Motor neuron (in vitro differentiated cells): ENCODE data around the gene CGA. TPM values are rescaled to one million over a fixed set of nuclear protein-coding genes. Genes with fewer than 3 reads are reported as not detected.
A peak's percentile ranks its signal among the peaks of the same experiment; 100 is the strongest.

ENCODE experiments used
- ATAC-seq, 8 experiments: fragments of 200-7000 bp; cut with Tn5 transposase; replicated peaks in 6 of 8; 2 replicates each; pipeline ENCODE4 v1.8.0; 2021; ENCODE audit warnings: mild to moderate bottlenecking in 8 of 8, moderate library complexity in 8 of 8
- H3K27ac ChIP-seq, 2 donors: fragments of 250-450 bp; sonication (Bioruptor Pico); 2 replicates each; pipeline ENCODE4 v1.9.0; 2021; ENCODE audit warnings: antibody characterized with exemption in 2 of 2, mild to moderate bottlenecking in 2 of 2, moderate library complexity in 1 of 2
- H3K4me1 ChIP-seq, 2 donors: fragments of 250-450 bp; sonication (Bioruptor Pico); replicated peaks in 1 of 2; 2 replicates each; pipeline ENCODE4 v1.6.1; 2021; ENCODE audit warnings: antibody characterized with exemption in 2 of 2, mild to moderate bottlenecking in 2 of 2, moderate library complexity in 1 of 2
- H3K4me3 ChIP-seq, 5 donors: fragments of 250-450 bp; sonication (Bioruptor Pico); 2 replicates each; pipeline ENCODE4 v1.9.0; 2021; ENCODE audit warnings: antibody characterized with exemption in 5 of 5, mild to moderate bottlenecking in 5 of 5, moderate library complexity in 4 of 5
- WGBS, 10 experiments: fragments of 450-650 bp; shearing (Covaris generic); methylation state at CpG; one replicate each; pipeline ENCODE4 v1.0.0; 2022; 5-methylcytosine and 5-hydroxymethylcytosine counted together
- in situ Hi-C, 9 experiments: fragments of 400-800 bp; cut with MboI; loops; one replicate each; pipeline ENCODE4 v1.15.0; 2021; ENCODE audit warnings: low sequenced_read_pairs in 9 of 9, low pct_unique_long_range_greater_than_20kb in 2 of 9; ENCODE audit not compliant: unreplicated experiment in 9 of 9
- total RNA-seq, 8 experiments: library from RNA; unstranded; fragments of 300-600 nt; gene quantifications; 2 replicates each; pipeline versions ENCODE4 v1.2.3 to v1.2.4, GENCODE V29; 2022

Gene CGA
- total RNA-seq, 8 experiments from 2014 or later = 0.33 to 1.00 (median 0.60) TPM; not detected in 4

GRCh38 chr6:87078983-87079616, 15.8 kb downstream of the CGA start:
- Histone ChIP-seq H3K27ac (no peak overlapping the region), H3K4me3 (no peak overlapping the region), H3K4me1 (peaks cover 0 to 2% of the 10 kb centered on the region in 2 donors)
- 20 to 89% (median 60%) methylated on average over 1 to 7 of the region's 8 CpGs; no CpG with 5 or more reads in 2 of the 10 experiments for WGBS, 10 experiments
- in situ Hi-C loops = no loop called here
- ATAC-seq = peak in 7 of 8 experiments; percentile 28 to 95 (median 63)

- no peak for ATAC-seq
- WGBS, 10 experiments = 69 to 100% (median 83%) methylated on average over 1 to 2 of the region's 2 CpGs; no CpG with 5 or more reads in 7 of the 10 experiments
- in situ Hi-C loops = no loop called here
- Histone ChIP-seq H3K27ac (no peak overlapping the region), H3K4me1 (peaks cover 0 to 5% of the 10 kb centered on the region in 2 donors), H3K4me3 (no peak overlapping the region)
Measured at GRCh38 chr6:87075168-87075567, 19.7 kb downstream of the CGA start.

GRCh38 chr6:87074101-87074621, 20.7 kb downstream of the CGA start:
- no peak overlapping the region for H3K4me3 ChIP-seq
- no peak overlapping the region for H3K27ac ChIP-seq
- peaks cover 0 to 5% of the 10 kb centered on the region in 2 donors for H3K4me1 ChIP-seq
- peak in 2 of 8 experiments; percentile 65 to 84 for ATAC-seq
- in situ Hi-C loops = loop anchor here in 1 of 9 experiments (25.0 kb wide), 1 partner anchor 313 kb away; no protein-coding TSS in a partner anchor
- WGBS, 10 experiments = 49 to 100% (median 60%) methylated on average over 1 to 4 of the region's 4 CpGs; no CpG with 5 or more reads in 2 of the 10 experiments

- peaks cover 4 to 12% of the 10 kb centered on the region in 2 donors for H3K4me1 ChIP-seq
- in situ Hi-C loops = loop anchor here in 1 of 9 experiments (25.0 kb wide), 1 partner anchor 316 kb away; no protein-coding TSS in a partner anchor
Measured at GRCh38 chr6:87071683-87072082, 23.2 kb downstream of the CGA start.

GRCh38 chr6:87070741-87071140, 24.2 kb downstream of the CGA start:
- Histone ChIP-seq H3K4me3 (no peak overlapping the region), H3K27ac (no peak overlapping the region), H3K4me1 (peaks cover 9 to 17% of the 10 kb centered on the region in 2 donors)
- in situ Hi-C loops = loop anchor here in 1 of 9 experiments (25.0 kb wide), 1 partner anchor 317 kb away; no protein-coding TSS in a partner anchor
- ATAC-seq = peak in 2 of 8 experiments; percentile 16 to 28
- WGBS, 10 experiments = 80 to 100% (median 92%) methylated on average over 1 to 2 of the region's 2 CpGs; no CpG with 5 or more reads in 5 of the 10 experiments

More at GRCh38 chr6:87071683-87072082, 23.2 kb downstream of the CGA start:
- 33 to 100% (median 70%) methylated on average over 1 to 2 of the region's 3 CpGs; no CpG with 5 or more reads in 4 of the 10 experiments for WGBS, 10 experiments
- Histone ChIP-seq H3K4me3 (no peak overlapping the region), H3K27ac (no peak overlapping the region)
- no peak for ATAC-seq

GRCh38 chr6:87068795-87069194, 26.1 kb downstream of the CGA start:
- Histone ChIP-seq H3K4me1 (peaks cover 9 to 12% of the 10 kb centered on the region in 2 donors), H3K4me3 (no peak overlapping the region), H3K27ac (no peak overlapping the region)
- in situ Hi-C loops = loop anchor here in 1 of 9 experiments (25.0 kb wide), 1 partner anchor 319 kb away; no protein-coding TSS in a partner anchor
- ATAC-seq = peak in 3 of 8 experiments; percentile 81 to 92 (median 89)
- 0 to 100% (median 85%) methylated on average over 1 to 3 of the region's 3 CpGs; no CpG with 5 or more reads in 2 of the 10 experiments for WGBS, 10 experiments

- ATAC-seq = peak in 6 of 8 experiments; percentile 49 to 88 (median 74)
- in situ Hi-C loops = loop anchor here in 1 of 9 experiments (25.0 kb wide), 1 partner anchor 321 kb away; no protein-coding TSS in a partner anchor
- 0 to 19% (median 7%) methylated on average over 2 to 7 of the region's 7 CpGs; no CpG with 5 or more reads in 1 of the 10 experiments for WGBS, 10 experiments
- Histone ChIP-seq H3K4me1 (peaks cover 9 to 12% of the 10 kb centered on the region in 2 donors), H3K4me3 (peak overlapping the region; percentile 0 to 25 (median 19)), H3K27ac (no peak overlapping the region)
Measured at GRCh38 chr6:87066449-87067333, 28.2 kb downstream of the CGA start.

- no peak overlapping the region for H3K27ac ChIP-seq
- H3K4me3 ChIP-seq = no peak overlapping the region
- no peak for ATAC-seq
- peaks cover 9 to 12% of the 10 kb centered on the region in 2 donors for H3K4me1 ChIP-seq
- 17 to 100% (median 80%) methylated on average over 1 to 5 of the region's 5 CpGs; no CpG with 5 or more reads in 3 of the 10 experiments for WGBS, 10 experiments
- in situ Hi-C loops = loop anchor here in 1 of 9 experiments (25.0 kb wide), 1 partner anchor 322 kb away; no protein-coding TSS in a partner anchor
Measured at GRCh38 chr6:87065117-87065516, 29.8 kb downstream of the CGA start.

- ATAC-seq = no peak
- no peak overlapping the region for H3K4me3 ChIP-seq
- in situ Hi-C loops = loop anchor here in 1 of 9 experiments (25.0 kb wide), 1 partner anchor 327 kb away; no protein-coding TSS in a partner anchor
- H3K4me1 ChIP-seq = no peaks in the 10 kb centered on the region
- 80 to 95% (median 87%) methylated on average over 1 to 7 of the region's 18 CpGs; no CpG with 5 or more reads in 4 of the 10 experiments for WGBS, 10 experiments
- no peak overlapping the region for H3K27ac ChIP-seq
Measured at GRCh38 chr6:87059943-87060342, 35.0 kb downstream of the CGA start.

- no peak for ATAC-seq
- WGBS, 10 experiments = 21 to 100% (median 62%) methylated on average over 1 to 3 of the region's 3 CpGs
- in situ Hi-C loops = loop anchor here in 1 of 9 experiments (25.0 kb wide), 1 partner anchor 333 kb away; no protein-coding TSS in a partner anchor
- Histone ChIP-seq H3K4me1 (no peaks in the 10 kb centered on the region), H3K4me3 (no peak overlapping the region), H3K27ac (no peak overlapping the region)
Measured at GRCh38 chr6:87054143-87054833, 40.6 kb downstream of the CGA start.

GRCh38 chr6:87053312-87053711, 41.6 kb downstream of the CGA start:
- no peak overlapping the region for H3K27ac ChIP-seq
- no peaks in the 10 kb centered on the region for H3K4me1 ChIP-seq
- in situ Hi-C loops = loop anchor here in 1 of 9 experiments (25.0 kb wide), 1 partner anchor 334 kb away; no protein-coding TSS in a partner anchor
- no peak for ATAC-seq
- 0 to 100% (median 64%) methylated on average over 1 of the region's 1 CpG; no CpG with 5 or more reads in 3 of the 10 experiments for WGBS, 10 experiments
- H3K4me3 ChIP-seq = no peak overlapping the region
